NCI-H446 treated with DMSO at 0.1 percent for 48 hours (cell line): ENCODE results near the gene TBP.
"Not testable (repeated sequence)": the region's sequence is repeated elsewhere in the genome, so short reads cannot be mapped to it uniquely, and the experiment has no call there.

Experiments
- DNase-seq: peaks from one replicate; lab custom pipeline; 2025; lab: John Stamatoyannopoulos, UW

The TBP gene

GRCh38 chr6:170605574-170606259, 51.5 kb downstream of the TBP start:
- no peak for DNase-seq

GRCh38 chr6:170609225-170609624, 55.1 kb downstream of the TBP start:
- not testable (repeated sequence) for DNase-seq

- not testable (repeated sequence) for DNase-seq
These were observed 58.2 kb downstream of the TBP start for GRCh38 chr6:170612256-170612804.

GRCh38 chr6:170616020-170616554, 61.9 kb downstream of the TBP start:
- DNase-seq = not testable (repeated sequence)
